Smooth muscle cell (in vitro differentiated cells): Measurements from ENCODE around the gene CXCL3. TPM values are rescaled to one million over a fixed set of nuclear protein-coding genes. Genes with fewer than 3 reads are reported as not detected.

Source experiments
- DNase-seq: peaks from one replicate; lab custom pipeline; 2025; ENCODE audit not compliant: unreplicated experiment; lab: John Stamatoyannopoulos, UW
- H2AFZ ChIP-seq: fragments of 200-600 bp; sonication (generic); 2 replicates; pipeline ENCODE4 v1.6.0; 2016; ENCODE audit warnings: antibody characterized with exemption, low read depth, mild to moderate bottlenecking
- H3F3A ChIP-seq: fragments of 200-600 bp; sonication (generic); 2 replicates; pipeline ENCODE4 v1.6.0; 2017; ENCODE audit warnings: antibody characterized with exemption, low read depth
- H3K27ac ChIP-seq: fragments of 200-600 bp; sonication (generic); 2 replicates; pipeline ENCODE4 v1.5.1; 2016; ENCODE audit warnings: low read depth, mild to moderate bottlenecking
- H3K27me3 ChIP-seq: fragments of 200-600 bp; sonication (generic); 2 replicates; pipeline ENCODE4 v1.6.1; 2016; ENCODE audit warnings: low read depth, mild to moderate bottlenecking
- H3K36me3 ChIP-seq: fragments of 200-600 bp; sonication (generic); 2 replicates; pipeline ENCODE4 v1.5.1; 2016; ENCODE audit warnings: low read depth
- H3K4me1 ChIP-seq: fragments of 200-600 bp; sonication (generic); 2 replicates; pipeline ENCODE4 v1.5.1; 2016; ENCODE audit warnings: low read depth
- H3K4me2 ChIP-seq: fragments of 200-600 bp; sonication (generic); 2 replicates; pipeline ENCODE4 v1.6.0; 2016; ENCODE audit warnings: mild to moderate bottlenecking
- H3K4me3 ChIP-seq: fragments of 200-600 bp; sonication (generic); 2 replicates; pipeline ENCODE4 v1.5.1; 2016; ENCODE audit warnings: mild to moderate bottlenecking
- H3K79me2 ChIP-seq: fragments of 200-600 bp; sonication (generic); 2 replicates; pipeline ENCODE4 v1.6.0; 2016; ENCODE audit warnings: low read depth, mild to moderate bottlenecking
- H3K9ac ChIP-seq: fragments of 200-600 bp; sonication (generic); 2 replicates; pipeline ENCODE4 v1.6.0; 2016; ENCODE audit warnings: low read depth
- H3K9me3 ChIP-seq: fragments of 200-600 bp; sonication (generic); replicated peaks from 2 replicates; pipeline ENCODE4 v1.5.1; 2016; ENCODE audit warnings: low read depth
- H4K20me1 ChIP-seq: fragments of 200-600 bp; sonication (generic); 2 replicates; pipeline ENCODE4 v1.6.0; 2016; ENCODE audit warnings: low read depth
- CTCF ChIP-seq: fragments of 200-600 bp; sonication (generic); IDR thresholded peaks from 2 replicates; pipeline ENCODE4 v1.5.1; 2017; ENCODE audit warnings: borderline replicate concordance, mild to moderate bottlenecking, antibody characterized with exemption; ENCODE audit not compliant: insufficient read depth, poor library complexity, severe bottlenecking
- WGBS: methylation state at CpG from one replicate; pipeline ENCODE4 v1.1.7; 2016; ENCODE audit warnings: low lambda C conversion rate; 5-methylcytosine and 5-hydroxymethylcytosine counted together
- polyA plus RNA-seq: library from polyadenylated mRNA; unstranded; fragments of >200 nt; fragmentation: Nextera tagmentation; extraction: Ambion mirVana; gene quantifications from 2 replicates; pipeline ENCODE4 v1.2.1, GENCODE V29; 2016
- total RNA-seq: library from RNA; depleted of rRNA; stranded (reverse); fragments of >200 nt; gene quantifications from 2 replicates; pipeline ENCODE4 v1.2.3, GENCODE V29; 2014

CXCL3 gene
- total and polyA plus RNA-seq, 2 experiments from 2014 or later, result 1.6 to 5.6 TPM

GRCh38 chr4:74032064-74032463 is 6.4 kb downstream of the CXCL3 start:
- Histone ChIP-seq H2AFZ (no peak overlapping the region), H3K4me1 (no peaks in the 10 kb centered on the region), H3K4me2 (peak overlapping the region; percentile 42), H3K9ac (no peak overlapping the region), H4K20me1 (no peaks in the 10 kb centered on the region), H3K27me3 (peaks cover 10% of the 10 kb centered on the region), H3K36me3 (no peaks in the 10 kb centered on the region), H3K27ac (no peak overlapping the region), H3K79me2 (no peaks in the 10 kb centered on the region), H3F3A (no peaks in the 10 kb centered on the region), H3K4me3 (no peak overlapping the region), H3K9me3 (no peaks in the 10 kb centered on the region)
- no peak for TF ChIP-seq CTCF
- no peak for DNase-seq

GRCh38 chr4:74031576-74031975 is 6.9 kb downstream of the CXCL3 start:
- Histone ChIP-seq H3K79me2 (no peaks in the 10 kb centered on the region), H3F3A (no peaks in the 10 kb centered on the region), H3K27me3 (peaks cover 5% of the 10 kb centered on the region), H3K27ac (no peak overlapping the region), H3K36me3 (no peaks in the 10 kb centered on the region), H3K9ac (no peak overlapping the region), H3K4me2 (peak overlapping the region; percentile 42), H2AFZ (no peak overlapping the region), H3K4me1 (no peaks in the 10 kb centered on the region), H3K9me3 (no peaks in the 10 kb centered on the region), H4K20me1 (no peaks in the 10 kb centered on the region), H3K4me3 (no peak overlapping the region)
- TF ChIP-seq CTCF, result no peak
- no peak for DNase-seq

GRCh38 chr4:74030285-74030684 is 8.2 kb downstream of the CXCL3 start:
- H3K79me2 ChIP-seq, result no peaks in the 10 kb centered on the region
- DNase-seq, result no peak
- H3K4me1 ChIP-seq, result no peaks in the 10 kb centered on the region
- TF ChIP-seq CTCF, result no peak
- no peaks in the 10 kb centered on the region for H3F3A ChIP-seq
- H3K9me3 ChIP-seq, result no peaks in the 10 kb centered on the region
- no peaks in the 10 kb centered on the region for H3K36me3 ChIP-seq
- no peak overlapping the region for H3K27ac ChIP-seq
- no peak overlapping the region for H3K9ac ChIP-seq
- no peaks in the 10 kb centered on the region for H3K27me3 ChIP-seq
- no peaks in the 10 kb centered on the region for H4K20me1 ChIP-seq
- H2AFZ ChIP-seq, result no peak overlapping the region
- H3K4me3 ChIP-seq, result no peak overlapping the region
- no peak overlapping the region for H3K4me2 ChIP-seq

GRCh38 chr4:74028504-74028903 is 10.0 kb downstream of the CXCL3 start:
- WGBS, result 59% methylated on average over 1 of the region's 1 CpG
- no peaks in the 10 kb centered on the region for H3K9me3 ChIP-seq
- no peak for TF ChIP-seq CTCF
- no peaks in the 10 kb centered on the region for H3K4me1 ChIP-seq
- no peak overlapping the region for H3K4me2 ChIP-seq
- H3F3A ChIP-seq, result no peaks in the 10 kb centered on the region
- no peak overlapping the region for H2AFZ ChIP-seq
- H3K36me3 ChIP-seq, result no peaks in the 10 kb centered on the region
- H3K79me2 ChIP-seq, result no peaks in the 10 kb centered on the region
- no peak overlapping the region for H3K4me3 ChIP-seq
- H4K20me1 ChIP-seq, result no peaks in the 10 kb centered on the region
- no peak for DNase-seq
- H3K27ac ChIP-seq, result no peak overlapping the region
- no peak overlapping the region for H3K9ac ChIP-seq
- no peaks in the 10 kb centered on the region for H3K27me3 ChIP-seq
